Panc1 (cell line): ENCODE results near the gene DIP2C. TPM values are rescaled to one million over a fixed set of nuclear protein-coding genes. Genes with fewer than 3 reads are reported as not detected.

Experiments used
- ATAC-seq: fragments of 200-7000 bp; cut with Tn5 transposase; 2 replicates; pipeline ENCODE4 v1.9.1; 2020; ENCODE audit warnings: mild to moderate bottlenecking, moderate library complexity
- BruUV-seq: library from RNA; stranded (reverse); fragments of 400-500 nt; replicated peaks from 2 replicates; lab custom pipeline; 2021; lab: Mats Ljungman, UMichigan
- CTCF ChIA-PET: fragments of 300-600 bp; sonication (Branson Sonifier 250); formaldehyde crosslinking; loops from one replicate; lab custom pipeline; 2022; ENCODE audit warnings: antibody characterized with exemption; lab: Charles Lee
- POLR2A ChIA-PET: fragments of 300-600 bp; sonication (Branson Sonifier 250); formaldehyde crosslinking; loops from one replicate; lab custom pipeline; 2022; ENCODE audit warnings: antibody characterized with exemption; lab: Charles Lee
- DNase-seq: peaks from one replicate; pipeline ENCODE4 v3.0.0-alpha.2; 2010; ENCODE audit warnings: low read depth, low spot score
- H3K27ac ChIP-seq: 2 replicates; pipeline ENCODE4 v1.5.1; 2011; ENCODE audit warnings: mild to moderate bottlenecking, low read length, inconsistent platforms
- H3K27me3 ChIP-seq: fragments of 200-500 bp; sonication (Bioruptor generic); 2 replicates; pipeline ENCODE4 v1.6.0; 2014; ENCODE audit warnings: low read length, inconsistent platforms; ENCODE audit not compliant: control insufficient read depth, insufficient read depth
- H3K36me3 ChIP-seq: fragments of 200-500 bp; sonication (Bioruptor generic); 2 replicates; pipeline ENCODE4 v1.5.1; 2014; ENCODE audit warnings: inconsistent platforms, mild to moderate bottlenecking, low read length, moderate library complexity; ENCODE audit not compliant: control insufficient read depth, insufficient read depth
- H3K4me1 ChIP-seq: 2 replicates; pipeline ENCODE4 v1.5.1; 2011; ENCODE audit warnings: inconsistent platforms, mild to moderate bottlenecking, low read length, moderate library complexity; ENCODE audit not compliant: control insufficient read depth, insufficient read depth
- H3K4me3 ChIP-seq, 2 experiments: 2 replicates each; pipeline ENCODE4 v1.5.1; 2011 to 2012; ENCODE audit warnings: low read depth in 2 of 2, low read length in 2 of 2, mild to moderate bottlenecking in 2 of 2, inconsistent platforms in 1 of 2, moderate library complexity in 1 of 2
- H3K9me3 ChIP-seq: fragments of 200-500 bp; sonication (Bioruptor generic); 2 replicates; pipeline ENCODE4 v1.5.1; 2014; ENCODE audit warnings: low read depth, mild to moderate bottlenecking, inconsistent platforms, low read length, moderate library complexity; ENCODE audit not compliant: control insufficient read depth, insufficient read depth
- POLR2AphosphoS5 ChIP-seq: IDR thresholded peaks from 2 replicates; pipeline ENCODE4 v1.6.1; 2012; ENCODE audit warnings: mild to moderate bottlenecking, low read depth, low read length, moderate library complexity
- REST ChIP-seq, 2 experiments: IDR thresholded peaks; 2 replicates each; pipeline ENCODE4 v1.6.1; 2011 to 2012; ENCODE audit warnings: low read depth in 2 of 2, control low read depth in 1 of 2, low read length in 1 of 2, mild to moderate bottlenecking in 1 of 2, moderate library complexity in 1 of 2; ENCODE audit not compliant: insufficient read depth in 1 of 2
- SIN3A ChIP-seq: IDR thresholded peaks from 2 replicates; pipeline ENCODE4 v1.6.1; 2012; ENCODE audit warnings: low read depth, mild to moderate bottlenecking, low read length, moderate library complexity, borderline replicate concordance; ENCODE audit not compliant: insufficient read depth
- TCF7L2 ChIP-seq: IDR thresholded peaks from 2 replicates; pipeline ENCODE4 v1.6.1; 2011; ENCODE audit warnings: mild to moderate bottlenecking, low read depth, low read length, inconsistent platforms
- in situ Hi-C: cut with HindIII; loops from 2 replicates; pipeline ENCODE4 v1.10.0; 2016; ENCODE audit warnings: low sequenced_read_pairs, low pct_unique_long_range_greater_than_20kb
- intact Hi-C: fragments of 100-400 bp; cut with micrococcal nuclease; formaldehyde crosslinking; loops from one replicate; pipeline ENCODE4 v1.10.0; 2022; ENCODE audit not compliant: unreplicated experiment
- total RNA-seq: library from RNA; stranded (reverse); gene quantifications from one replicate; pipeline ENCODE4 v1.2.1, GENCODE V29; 2021; ENCODE audit not compliant: unreplicated experiment
- TF ChIP-seq, protein P1 (sequence below): fragments of 450-650 bp; IDR thresholded peaks from 2 replicates; pipeline ENCODE4 v1.5.1; 2017; ENCODE audit warnings: mild to moderate bottlenecking

The DIP2C gene
- total RNA-seq, 1 experiment from 2014 or later, result 13.2 TPM

DNA sequence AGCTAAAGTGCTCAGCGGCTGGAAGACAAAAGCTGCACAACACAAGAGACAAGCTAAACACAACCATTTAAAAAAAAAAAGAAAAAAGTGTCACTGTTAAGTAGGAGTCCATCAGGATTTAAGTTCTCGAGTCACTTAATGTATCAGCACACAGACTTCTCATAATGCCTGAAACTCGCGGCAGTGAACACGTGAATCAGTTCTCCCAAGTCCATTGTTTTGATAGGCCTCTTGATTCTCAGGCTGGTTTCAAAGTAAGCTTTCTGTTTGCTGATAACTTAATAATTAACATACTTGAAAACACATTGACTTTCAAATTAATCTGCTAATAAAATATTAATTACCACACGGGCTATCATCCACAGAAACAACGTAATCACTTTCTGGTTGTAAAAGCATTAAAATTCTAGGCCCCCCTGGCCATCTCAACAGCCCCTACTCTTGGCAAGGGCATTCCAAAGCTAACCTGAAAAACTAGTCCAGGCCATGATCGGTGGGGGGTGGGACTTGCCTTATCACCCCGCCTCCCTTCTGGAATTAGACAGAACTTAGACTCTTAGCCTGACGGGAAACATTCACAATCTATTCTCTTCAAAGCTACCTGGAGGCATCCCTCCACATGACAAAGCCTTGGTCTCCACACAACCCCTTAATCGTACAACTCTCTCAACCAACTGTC is 129.0 kb downstream of the DIP2C start:
- H3K4me3 ChIP-seq, result no peak overlapping the region
- H3K4me1 ChIP-seq, result peaks cover 7% of the 10 kb centered on the region
- DNase-seq (no peak), ATAC-seq (no peak)
- in situ Hi-C loops (no loop called here), intact Hi-C loops (no loop called here)
- no peaks in the 10 kb centered on the region for H3K9me3 ChIP-seq
- CTCF ChIA-PET, result no interaction called here
- BruUV-seq, result no TSS peak
- TF ChIP-seq, protein P1, sequence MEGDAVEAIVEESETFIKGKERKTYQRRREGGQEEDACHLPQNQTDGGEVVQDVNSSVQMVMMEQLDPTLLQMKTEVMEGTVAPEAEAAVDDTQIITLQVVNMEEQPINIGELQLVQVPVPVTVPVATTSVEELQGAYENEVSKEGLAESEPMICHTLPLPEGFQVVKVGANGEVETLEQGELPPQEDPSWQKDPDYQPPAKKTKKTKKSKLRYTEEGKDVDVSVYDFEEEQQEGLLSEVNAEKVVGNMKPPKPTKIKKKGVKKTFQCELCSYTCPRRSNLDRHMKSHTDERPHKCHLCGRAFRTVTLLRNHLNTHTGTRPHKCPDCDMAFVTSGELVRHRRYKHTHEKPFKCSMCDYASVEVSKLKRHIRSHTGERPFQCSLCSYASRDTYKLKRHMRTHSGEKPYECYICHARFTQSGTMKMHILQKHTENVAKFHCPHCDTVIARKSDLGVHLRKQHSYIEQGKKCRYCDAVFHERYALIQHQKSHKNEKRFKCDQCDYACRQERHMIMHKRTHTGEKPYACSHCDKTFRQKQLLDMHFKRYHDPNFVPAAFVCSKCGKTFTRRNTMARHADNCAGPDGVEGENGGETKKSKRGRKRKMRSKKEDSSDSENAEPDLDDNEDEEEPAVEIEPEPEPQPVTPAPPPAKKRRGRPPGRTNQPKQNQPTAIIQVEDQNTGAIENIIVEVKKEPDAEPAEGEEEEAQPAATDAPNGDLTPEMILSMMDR, result no peak
- TF ChIP-seq REST (IDR thresholded peaks at IDR 0.05; ENCODE audit: insufficient read depth in 1 of 2, low read depth in 2 of 2, low read length in 1 of 2) (no peak), POLR2AphosphoS5 (no peak), SIN3A (no peak), TCF7L2 (no peak)
- POLR2A ChIA-PET, result no interaction called here
- no peaks in the 10 kb centered on the region for H3K36me3 ChIP-seq
- H3K27ac ChIP-seq, result no peak overlapping the region
- H3K27me3 ChIP-seq, result no peaks in the 10 kb centered on the region

DNA sequence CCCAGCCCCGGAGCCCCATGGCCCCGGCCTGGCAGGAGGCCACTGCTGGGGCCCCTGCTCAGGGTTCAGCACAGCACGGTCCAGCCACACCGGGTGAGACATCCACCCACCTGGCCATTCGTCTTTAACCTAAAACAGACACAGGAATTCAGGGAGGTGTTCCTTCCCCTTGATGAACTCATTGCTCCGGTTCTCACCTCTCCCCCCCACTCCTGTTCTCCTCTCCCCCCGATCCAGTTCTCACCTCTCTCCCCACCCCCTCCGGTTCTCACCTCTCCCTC is 129.8 kb downstream of the DIP2C start:
- ChIA-PET POLR2A (no interaction called here), CTCF (no interaction called here)
- BruUV-seq, result no TSS peak
- ATAC-seq (no peak), DNase-seq (no peak)
- H3K9me3 ChIP-seq, result no peaks in the 10 kb centered on the region
- no peak overlapping the region for H3K27ac ChIP-seq
- H3K27me3 ChIP-seq, result no peaks in the 10 kb centered on the region
- TF ChIP-seq REST (IDR thresholded peaks at IDR 0.05; ENCODE audit: insufficient read depth in 1 of 2, low read depth in 2 of 2, low read length in 1 of 2) (no peak), POLR2AphosphoS5 (no peak), TCF7L2 (no peak), SIN3A (no peak)
- TF ChIP-seq, protein P1, result no peak
- intact Hi-C loops (no loop called here), in situ Hi-C loops (no loop called here)
- H3K4me1 ChIP-seq, result peaks cover 7% of the 10 kb centered on the region
- no peak overlapping the region for H3K4me3 ChIP-seq
- no peaks in the 10 kb centered on the region for H3K36me3 ChIP-seq
